H1 (cell line): ENCODE measurements around the gene TMC4. TPM values are rescaled to one million over a fixed set of nuclear protein-coding genes. Genes with fewer than 3 reads are reported as not detected.

Experiments used
- BCL11A ChIP-seq, 2 experiments: IDR thresholded peaks; one replicate each; pipeline ENCODE4 v1.6.1; 2011; ENCODE audit warnings: low read depth in 2 of 2, low read length in 2 of 2, mild to moderate bottlenecking in 2 of 2
- CEBPB ChIP-seq: IDR thresholded peaks from 2 replicates; pipeline ENCODE4 v1.6.1; 2012; ENCODE audit warnings: low read depth, low read length
- CHD2 ChIP-seq: IDR thresholded peaks from 2 replicates; pipeline ENCODE4 v1.6.1; 2012; ENCODE audit warnings: low read length, improper control_type of control experiment
- EGR1 ChIP-seq: IDR thresholded peaks from 2 replicates; pipeline ENCODE4 v1.6.1; 2011; ENCODE audit warnings: low read depth, low read length, borderline replicate concordance
- EP300 ChIP-seq, 2 experiments: IDR thresholded peaks; 1 replicate in 1 of 2; 2 replicates in 1 of 2; pipeline ENCODE4 v1.6.1; 2011 to 2012; ENCODE audit warnings: low read depth in 2 of 2, low read length in 2 of 2, mild to moderate bottlenecking in 2 of 2, borderline replicate concordance in 1 of 2, inconsistent platforms in 1 of 2, moderate library complexity in 1 of 2
- EZH2 ChIP-seq: fragments of 200-600 bp; sonication (generic); IDR thresholded peaks from 2 replicates; pipeline ENCODE4 v1.7.1; 2012; ENCODE audit warnings: low read depth, mild to moderate bottlenecking, moderate library complexity, low read length, inconsistent platforms; ENCODE audit not compliant: severe bottlenecking
- JUN ChIP-seq: IDR thresholded peaks from 2 replicates; pipeline ENCODE4 v1.6.1; 2011; ENCODE audit warnings: low read depth, mild to moderate bottlenecking, improper control_type of control experiment, low read length
- JUND ChIP-seq: IDR thresholded peaks from 2 replicates; pipeline ENCODE4 v1.6.1; 2011; ENCODE audit warnings: mild to moderate bottlenecking, improper control_type of control experiment, low read length
- KDM1A ChIP-seq: fragments of 200-600, 300-600 bp; sonication (generic); IDR thresholded peaks from 2 replicates; pipeline ENCODE4 v1.7.1; 2016; ENCODE audit warnings: mild to moderate bottlenecking, low read length, borderline replicate concordance
- KDM5A ChIP-seq: fragments of 200-600 bp; IDR thresholded peaks from 2 replicates; pipeline ENCODE4 v1.7.1; 2012; ENCODE audit warnings: mild to moderate bottlenecking, low read length, inconsistent platforms, mixed read lengths
- POLR2A ChIP-seq, 2 experiments: IDR thresholded peaks; 1 replicate in 1 of 2; 2 replicates in 1 of 2; pipeline ENCODE4 v1.6.1; 2011; ENCODE audit warnings: low read depth in 2 of 2, low read length in 2 of 2, mild to moderate bottlenecking in 2 of 2; ENCODE audit errors: control extremely low read depth in 1 of 2
- RBBP5 ChIP-seq: IDR thresholded peaks from 2 replicates; pipeline ENCODE4 v1.7.1; 2012; ENCODE audit warnings: low read depth, mild to moderate bottlenecking, inconsistent platforms, low read length, moderate library complexity, borderline replicate concordance
- RFX5 ChIP-seq: IDR thresholded peaks from 2 replicates; pipeline ENCODE4 v1.6.1; 2011; ENCODE audit warnings: low read depth, low read length, improper control_type of control experiment, borderline replicate concordance
- SIRT6 ChIP-seq: IDR thresholded peaks from one replicate; pipeline ENCODE4 v1.7.1; 2012; ENCODE audit warnings: low read length, inconsistent platforms
- SP2 ChIP-seq: IDR thresholded peaks from 2 replicates; pipeline ENCODE4 v1.6.1; 2012; ENCODE audit warnings: mild to moderate bottlenecking, low read length, inconsistent platforms
- SRF ChIP-seq: IDR thresholded peaks from 2 replicates; pipeline ENCODE4 v1.6.1; 2011; ENCODE audit warnings: mild to moderate bottlenecking, low read depth, low read length, moderate library complexity
- SUZ12 ChIP-seq: fragments of 200-600 bp; sonication (generic); IDR thresholded peaks from 2 replicates; pipeline ENCODE4 v1.6.1; 2012; ENCODE audit warnings: mild to moderate bottlenecking, inconsistent platforms, low read length, moderate library complexity, mixed read lengths
- TEAD4 ChIP-seq: IDR thresholded peaks from 2 replicates; pipeline ENCODE4 v1.6.1; 2012; ENCODE audit warnings: low read depth, low read length, inconsistent platforms, mixed read lengths
- ZNF274 ChIP-seq: IDR thresholded peaks from 2 replicates; pipeline ENCODE4 v1.7.0; 2012; ENCODE audit warnings: low read length, borderline replicate concordance; ENCODE audit errors: extremely low read depth
- polyA plus RNA-seq, 7 experiments: library from polyadenylated mRNA; depleted of rRNA in 3 of 7; stranded (reverse) in 5 of 7; unstranded in 2 of 7; fragments of >200 nt in 5 of 7; fragments of 200-250 nt in 2 of 7; gene quantifications; 1 replicate in 5 of 7; 2 replicates in 1 of 7; 4 replicates in 1 of 7; pipeline versions ENCODE4 v1.2.1 to v1.2.3, GENCODE V29; 2011 to 2013; ENCODE audit warnings: missing spikeins in 2 of 7, mixed read lengths in 2 of 7
- total RNA-seq: library from RNA; stranded (reverse); fragmentation: NEBNext Ultra II Directional; extraction: Animal tissue kit (Norgen Biotek cat#: 25700); gene quantifications from 2 replicates; pipeline ENCODE4 v1.2.1, GENCODE V29; 2021

TMC4 gene
- total and polyA plus RNA-seq, 2 of the 8 experiments (the other 6 are each of a cell fraction or from before 2014, with no cell fraction given): 5.5 to 6.3 TPM

GRCh38 chr19:54137699-54138488 is 35.1 kb downstream of the TMC4 start, which contains the start of gene CNOT3 (continued):
- TF ChIP-seq SRF (no peak), SP2 (no peak), JUN (no peak), EP300 (IDR thresholded peaks at IDR 0.05; ENCODE audit: borderline replicate concordance in 1 of 2, low read depth in 2 of 2, low read length in 2 of 2) (no peak), BCL11A (IDR thresholded peaks at IDR 0.05; ENCODE audit: low read depth in 2 of 2, low read length in 2 of 2) (no peak), POLR2A (IDR thresholded peaks at IDR 0.05; ENCODE audit: control extremely low read depth in 1 of 2, low read depth in 2 of 2, low read length in 2 of 2) (peak; percentile 89), RFX5 (no peak), RBBP5 (no peak), CEBPB (no peak), KDM5A (no peak), SIRT6 (no peak), ZNF274 (no peak), KDM1A (no peak), CHD2 (no peak), EZH2 (no peak), JUND (0 out of 2 replicates have a peak, but pooled peaks have one; percentile 27), TEAD4 (no peak), SUZ12 (no peak), EGR1 (no peak)
